ENCODE results near the gene PRKCE. TPM values are rescaled to one million over a fixed set of nuclear protein-coding genes. Genes with fewer than 3 reads are reported as not detected.

Gene PRKCE
- total RNA-seq, 2 donors from 2014 or later, result 5.8 to 18.1 TPM

DNA sequence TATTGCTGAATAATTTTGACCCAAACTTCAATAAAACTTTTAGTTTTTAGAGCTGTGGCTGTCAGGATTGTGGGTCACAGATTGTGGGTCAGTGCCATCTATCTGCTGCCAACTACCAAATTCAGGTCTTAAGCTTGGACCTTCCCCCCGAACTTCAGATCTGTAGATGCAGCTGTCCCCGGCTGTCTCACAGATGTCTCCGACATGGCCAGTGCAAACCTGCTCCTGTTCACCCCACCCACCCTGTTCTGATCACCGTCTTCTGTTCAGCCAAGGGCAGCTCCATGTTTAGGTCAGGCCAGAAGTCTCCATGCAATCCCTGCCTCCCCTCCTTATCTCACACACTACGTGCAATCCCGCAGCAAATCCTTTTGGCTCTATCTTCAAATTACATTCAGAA, 175.0 kb downstream of the PRKCE start:
- ATAC-seq (ENCODE audit: insufficient number of reproducible peaks, low FRiP score, low read depth), result no peak
- peaks cover 3% of the 10 kb centered on the region for H3K9me3 ChIP-seq
- H3K4me1 ChIP-seq (ENCODE audit: control insufficient read depth in 1 of 2, low read depth in 2 of 2), result peaks cover 22 to 38% of the 10 kb centered on the region in 2 donors
- H3K27ac ChIP-seq, result no peak overlapping the region
- H3K4me3 ChIP-seq, result no peak overlapping the region
- H3K27me3 ChIP-seq (replicated peaks; ENCODE audit: insufficient read depth), result no peaks in the 10 kb centered on the region
- TF ChIP-seq, protein P1, sequence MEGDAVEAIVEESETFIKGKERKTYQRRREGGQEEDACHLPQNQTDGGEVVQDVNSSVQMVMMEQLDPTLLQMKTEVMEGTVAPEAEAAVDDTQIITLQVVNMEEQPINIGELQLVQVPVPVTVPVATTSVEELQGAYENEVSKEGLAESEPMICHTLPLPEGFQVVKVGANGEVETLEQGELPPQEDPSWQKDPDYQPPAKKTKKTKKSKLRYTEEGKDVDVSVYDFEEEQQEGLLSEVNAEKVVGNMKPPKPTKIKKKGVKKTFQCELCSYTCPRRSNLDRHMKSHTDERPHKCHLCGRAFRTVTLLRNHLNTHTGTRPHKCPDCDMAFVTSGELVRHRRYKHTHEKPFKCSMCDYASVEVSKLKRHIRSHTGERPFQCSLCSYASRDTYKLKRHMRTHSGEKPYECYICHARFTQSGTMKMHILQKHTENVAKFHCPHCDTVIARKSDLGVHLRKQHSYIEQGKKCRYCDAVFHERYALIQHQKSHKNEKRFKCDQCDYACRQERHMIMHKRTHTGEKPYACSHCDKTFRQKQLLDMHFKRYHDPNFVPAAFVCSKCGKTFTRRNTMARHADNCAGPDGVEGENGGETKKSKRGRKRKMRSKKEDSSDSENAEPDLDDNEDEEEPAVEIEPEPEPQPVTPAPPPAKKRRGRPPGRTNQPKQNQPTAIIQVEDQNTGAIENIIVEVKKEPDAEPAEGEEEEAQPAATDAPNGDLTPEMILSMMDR (IDR thresholded peaks at IDR 0.05), result no peak
- DNase-seq (ENCODE audit: low spot score), result no peak
- H3K36me3 ChIP-seq, result no peaks in the 10 kb centered on the region

DNA sequence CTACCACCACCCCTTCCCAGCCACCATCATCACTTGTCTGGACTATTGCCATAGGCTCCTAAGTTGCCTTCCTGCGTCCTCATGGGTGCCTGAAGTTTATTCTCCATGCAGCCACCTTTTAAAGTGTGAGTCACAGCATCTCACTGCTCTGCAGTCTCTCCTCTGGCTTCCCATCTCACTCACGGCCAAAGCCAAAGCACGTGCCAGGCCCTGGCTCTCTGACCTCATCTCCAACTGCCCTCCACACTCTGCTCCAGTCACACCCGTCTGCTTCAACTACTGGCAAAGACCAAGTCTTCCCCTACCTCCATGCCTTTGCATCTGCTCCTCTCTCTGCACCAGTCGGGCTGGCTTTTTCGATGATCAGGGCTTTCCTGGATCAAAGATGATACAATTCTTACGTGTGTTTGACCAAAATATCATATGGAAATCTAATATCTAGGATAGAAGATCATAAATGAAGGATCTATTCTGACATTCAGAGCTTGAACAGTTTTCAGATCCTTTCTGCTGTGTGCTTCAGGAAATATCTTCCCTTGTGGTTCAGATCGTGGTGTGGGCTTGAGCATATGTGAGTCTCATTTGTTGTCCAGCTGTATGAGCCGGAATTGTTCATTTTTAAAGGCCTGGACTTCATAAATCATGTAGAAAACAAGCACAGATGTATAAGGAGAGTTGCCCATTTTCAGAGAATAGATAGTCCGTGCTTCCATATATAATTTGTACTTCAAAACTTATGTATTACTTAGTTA, 175.6 kb downstream of the PRKCE start:
- ATAC-seq (ENCODE audit: insufficient number of reproducible peaks, low FRiP score, low read depth) (peak; percentile 57), DNase-seq (ENCODE audit: low spot score) (no peak)
- TF ChIP-seq, protein P1 (IDR thresholded peaks at IDR 0.05), result no peak
- Histone ChIP-seq H3K36me3 (no peaks in the 10 kb centered on the region), H3K9me3 (peaks cover 3% of the 10 kb centered on the region), H3K4me1 (ENCODE audit: control insufficient read depth in 1 of 2, low read depth in 2 of 2) (peaks cover 20 to 32% of the 10 kb centered on the region in 2 donors), H3K4me3 (no peak overlapping the region), H3K27me3 (replicated peaks; ENCODE audit: insufficient read depth) (no peaks in the 10 kb centered on the region), H3K27ac (no peak overlapping the region)

DNA sequence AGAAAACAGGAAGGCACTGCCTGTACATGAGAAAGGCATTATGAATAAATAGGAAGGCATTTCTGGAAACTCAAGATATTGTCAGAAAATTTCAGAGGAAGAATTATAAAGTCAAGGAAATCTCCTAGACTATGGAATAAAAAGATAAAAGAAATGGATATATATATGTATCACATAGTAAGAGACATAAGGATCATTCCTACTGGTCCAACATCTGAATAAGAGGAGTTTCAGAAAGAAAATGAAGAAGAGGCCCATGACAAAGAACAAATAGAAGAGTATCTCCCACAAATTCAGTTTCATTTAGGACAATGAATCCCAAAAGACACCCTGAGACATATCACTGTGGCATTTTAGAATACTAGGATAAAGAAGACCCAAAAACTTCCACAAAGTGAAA, 178.8 kb downstream of the PRKCE start:
- Histone ChIP-seq H3K9me3 (peaks cover 3% of the 10 kb centered on the region), H3K27ac (no peak overlapping the region), H3K27me3 (replicated peaks; ENCODE audit: insufficient read depth) (no peaks in the 10 kb centered on the region), H3K4me1 (ENCODE audit: control insufficient read depth in 1 of 2, low read depth in 2 of 2) (peaks cover 5% of the 10 kb centered on the region in 2 donors), H3K4me3 (no peak overlapping the region), H3K36me3 (no peaks in the 10 kb centered on the region)
- DNase-seq (ENCODE audit: low spot score) (no peak), ATAC-seq (ENCODE audit: insufficient number of reproducible peaks, low FRiP score, low read depth) (no peak)
- TF ChIP-seq, protein P1 (IDR thresholded peaks at IDR 0.05), result no peak

DNA sequence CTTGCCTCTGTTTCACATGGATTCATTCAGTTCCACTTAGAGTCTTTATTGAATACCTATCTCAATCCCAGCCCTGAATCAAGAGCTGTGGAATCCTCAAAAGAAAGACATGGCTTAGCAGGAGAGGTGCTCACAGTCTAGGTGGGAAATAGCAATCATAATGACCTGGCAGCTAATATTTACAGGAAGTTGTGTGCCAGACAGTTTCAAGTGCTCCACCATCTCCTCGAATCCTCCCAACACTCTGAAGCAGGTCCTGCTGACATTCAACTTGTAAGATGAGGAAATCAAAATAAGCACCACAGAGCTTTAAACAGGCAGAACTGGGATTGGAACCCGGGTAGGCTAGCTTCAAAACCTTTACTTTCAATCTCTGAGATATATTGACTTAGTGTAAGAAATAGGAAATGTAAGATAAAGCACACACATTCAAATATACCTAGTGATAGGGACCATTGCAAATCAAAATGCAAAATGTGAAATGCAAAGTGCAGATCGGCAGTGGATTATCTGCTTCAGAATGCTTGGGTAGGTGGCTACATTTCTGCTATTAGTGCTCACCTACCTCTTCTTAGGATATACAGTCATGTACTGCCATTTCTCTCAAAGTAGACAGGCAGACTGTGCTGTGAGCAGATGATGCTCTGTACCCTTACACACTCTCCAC, 182.0 kb downstream of the PRKCE start:
- Histone ChIP-seq H3K4me3 (no peak overlapping the region), H3K27ac (no peak overlapping the region), H3K4me1 (ENCODE audit: control insufficient read depth in 1 of 2, low read depth in 2 of 2) (no peaks in the 10 kb centered on the region), H3K9me3 (peaks cover 3% of the 10 kb centered on the region), H3K36me3 (no peaks in the 10 kb centered on the region), H3K27me3 (replicated peaks; ENCODE audit: insufficient read depth) (no peaks in the 10 kb centered on the region)
- TF ChIP-seq, protein P1 (IDR thresholded peaks at IDR 0.05), result no peak
- DNase-seq (ENCODE audit: low spot score), result no peak
- ATAC-seq (ENCODE audit: insufficient number of reproducible peaks, low FRiP score, low read depth), result no peak

DNA sequence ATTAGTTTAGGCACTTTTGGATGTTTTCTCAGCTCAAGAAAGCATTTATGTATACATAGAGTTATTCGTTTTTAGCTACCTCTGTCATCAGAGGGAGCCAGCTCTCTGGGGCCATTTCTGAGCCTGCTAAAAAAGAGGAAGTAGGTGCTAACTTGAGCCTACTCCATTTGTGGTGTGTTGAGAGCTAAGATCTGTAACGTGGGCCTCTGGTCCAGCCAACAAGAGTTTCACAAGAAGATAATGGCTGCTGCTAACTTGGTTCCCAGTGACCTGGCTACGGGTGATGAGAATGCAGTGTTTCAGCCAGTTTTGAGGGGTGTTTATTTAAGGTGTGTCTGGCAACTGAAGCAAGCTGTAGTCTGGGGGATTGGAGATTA, 182.5 kb downstream of the PRKCE start:
- Histone ChIP-seq H3K27me3 (replicated peaks; ENCODE audit: insufficient read depth) (no peaks in the 10 kb centered on the region), H3K36me3 (no peaks in the 10 kb centered on the region), H3K9me3 (peaks cover 3% of the 10 kb centered on the region), H3K27ac (no peak overlapping the region), H3K4me3 (no peak overlapping the region), H3K4me1 (ENCODE audit: control insufficient read depth in 1 of 2, low read depth in 2 of 2) (peaks cover 0 to 2% of the 10 kb centered on the region in 2 donors)
- ATAC-seq (ENCODE audit: insufficient number of reproducible peaks, low FRiP score, low read depth), result no peak
- TF ChIP-seq, protein P1 (IDR thresholded peaks at IDR 0.05), result no peak
- DNase-seq (ENCODE audit: low spot score), result no peak
